ENCODE data around the gene RAP1GAP. TPM values are rescaled to one million over a fixed set of nuclear protein-coding genes. Genes with fewer than 3 reads are reported as not detected.

RAP1GAP gene
- total RNA-seq, 1 donor from 2014 or later: 7.4 TPM

DNA sequence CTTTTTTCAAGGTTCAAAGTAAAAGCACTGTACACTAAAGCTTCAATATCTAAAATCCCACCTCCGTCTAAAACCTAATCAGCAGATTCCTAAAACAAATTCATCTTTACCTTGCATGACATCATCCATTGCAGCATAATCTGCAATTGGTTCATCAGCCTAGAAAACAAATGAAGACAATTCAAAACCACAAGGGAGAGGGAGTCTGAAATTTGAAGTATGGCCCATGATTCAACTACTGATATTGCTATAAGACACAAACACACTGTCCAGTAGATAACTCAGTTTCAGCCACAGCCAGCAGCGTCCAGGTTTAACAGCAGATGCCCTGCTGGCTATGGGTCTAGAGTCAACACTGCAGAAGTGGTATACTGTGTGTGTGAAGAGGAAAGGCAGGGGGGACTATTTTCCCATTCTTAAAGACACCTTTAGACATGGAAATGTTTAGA, 17.9 kb upstream of the RAP1GAP start:
- Mint-ChIP-seq H3K4me1 (no peaks in the 10 kb centered on the region), H3K27me3 (ENCODE audit: low read depth) (no peaks in the 10 kb centered on the region), H3K27ac (ENCODE audit: unreplicated experiment) (no peak overlapping the region), H3K9me3 (peaks cover 7% of the 10 kb centered on the region), H3K36me3 (ENCODE audit: low read depth) (peaks cover 50% of the 10 kb centered on the region), H3K4me3 (no peak overlapping the region)
- no peak for TF ChIP-seq CTCF (conservative IDR thresholded peaks at IDR 0.05)
- no peak for DNase-seq (ENCODE audit: low read depth, low spot score)

- no peak for DNase-seq (ENCODE audit: low read depth, low spot score)
- H3K27ac Mint-ChIP-seq (ENCODE audit: unreplicated experiment): no peak overlapping the region
- TF ChIP-seq CTCF (conservative IDR thresholded peaks at IDR 0.05): no peak
- peaks cover 7% of the 10 kb centered on the region for H3K9me3 Mint-ChIP-seq
- no peaks in the 10 kb centered on the region for H3K4me1 Mint-ChIP-seq
- peaks cover 54% of the 10 kb centered on the region for H3K36me3 Mint-ChIP-seq (ENCODE audit: low read depth)
- no peaks in the 10 kb centered on the region for H3K27me3 Mint-ChIP-seq (ENCODE audit: low read depth)
- no peak overlapping the region for H3K4me3 Mint-ChIP-seq
Observed at GRCh38 chr1:21685946-21686678, 17.0 kb upstream of the RAP1GAP start.

DNA sequence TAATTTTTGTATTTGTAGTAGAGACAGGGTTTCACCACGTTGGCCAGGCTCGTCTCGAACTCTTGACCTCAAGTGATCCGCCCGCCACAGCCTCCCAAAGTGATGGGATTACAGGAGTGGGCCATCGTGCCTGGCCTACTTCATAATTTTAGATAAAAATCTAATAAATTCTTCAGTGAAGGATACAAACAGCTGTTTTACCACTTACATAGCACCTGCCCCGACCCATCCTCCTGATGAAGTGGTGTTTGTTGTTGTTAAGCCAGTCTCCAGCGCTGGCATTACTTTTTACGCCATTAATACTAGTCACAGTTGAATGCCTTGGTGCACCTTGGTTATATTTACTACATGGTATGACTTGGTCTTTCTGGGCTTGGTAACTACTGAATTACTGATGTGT, 12.3 kb upstream of the RAP1GAP start:
- Mint-ChIP-seq H3K9me3 (peaks cover 7% of the 10 kb centered on the region), H3K4me1 (no peaks in the 10 kb centered on the region), H3K4me3 (no peak overlapping the region), H3K27ac (ENCODE audit: unreplicated experiment) (no peak overlapping the region), H3K27me3 (ENCODE audit: low read depth) (no peaks in the 10 kb centered on the region), H3K36me3 (ENCODE audit: low read depth) (peaks cover 40% of the 10 kb centered on the region)
- no peak for TF ChIP-seq CTCF (conservative IDR thresholded peaks at IDR 0.05)
- DNase-seq (ENCODE audit: low read depth, low spot score): no peak

DNA sequence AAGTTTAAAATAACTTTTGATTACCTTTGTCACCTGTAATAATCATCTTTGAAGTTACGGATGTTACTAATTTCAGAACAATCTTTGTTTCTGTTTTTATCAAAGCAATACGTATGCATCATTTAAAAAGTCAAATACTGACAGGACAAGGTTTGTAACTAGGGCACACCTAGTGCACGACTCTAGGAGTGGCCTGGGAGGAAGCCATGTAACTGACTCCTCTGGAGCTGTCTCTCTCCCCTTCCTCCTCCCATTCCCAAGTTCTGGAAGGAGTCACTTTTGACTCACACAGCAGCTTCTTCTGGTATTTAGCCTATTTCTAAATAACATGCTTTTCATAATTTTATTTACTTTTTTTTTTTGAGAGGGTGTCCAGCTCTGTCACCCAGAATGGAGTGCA, 11.8 kb upstream of the RAP1GAP start:
- peaks cover 35% of the 10 kb centered on the region for H3K36me3 Mint-ChIP-seq (ENCODE audit: low read depth)
- DNase-seq (ENCODE audit: low read depth, low spot score): no peak
- no peaks in the 10 kb centered on the region for H3K4me1 Mint-ChIP-seq
- H3K27ac Mint-ChIP-seq (ENCODE audit: unreplicated experiment): no peak overlapping the region
- H3K9me3 Mint-ChIP-seq: peaks cover 3% of the 10 kb centered on the region
- no peak overlapping the region for H3K4me3 Mint-ChIP-seq
- no peak for TF ChIP-seq CTCF (conservative IDR thresholded peaks at IDR 0.05)
- no peaks in the 10 kb centered on the region for H3K27me3 Mint-ChIP-seq (ENCODE audit: low read depth)

GRCh38 chr1:21680381-21680780, 11.2 kb upstream of the RAP1GAP start:
- H3K27ac Mint-ChIP-seq (ENCODE audit: unreplicated experiment): peak overlapping the region; percentile 76
- H3K36me3 Mint-ChIP-seq (ENCODE audit: low read depth): peaks cover 30% of the 10 kb centered on the region
- no peaks in the 10 kb centered on the region for H3K27me3 Mint-ChIP-seq (ENCODE audit: low read depth)
- no peaks in the 10 kb centered on the region for H3K4me1 Mint-ChIP-seq
- H3K4me3 Mint-ChIP-seq: no peak overlapping the region
- H3K9me3 Mint-ChIP-seq: peaks cover 3% of the 10 kb centered on the region
- DNase-seq (ENCODE audit: low read depth, low spot score): no peak
- TF ChIP-seq CTCF (conservative IDR thresholded peaks at IDR 0.05): no peak

All from neural crest cell (in vitro differentiated cells).